Measurements from ENCODE around the gene SVOP.

SVOP gene

GRCh38 chr12:108975024-108975593 is 45.8 kb downstream of the SVOP start:
- DNase-seq, result no peak

- DNase-seq, result no peak
Observed at GRCh38 chr12:108973629-108974152, 47.2 kb downstream of the SVOP start.

- DNase-seq, result no peak
Observed at GRCh38 chr12:108972358-108972757, 48.5 kb downstream of the SVOP start.

- no peak for DNase-seq
Observed at GRCh38 chr12:108969622-108970021, 51.2 kb downstream of the SVOP start.

- no peak for DNase-seq
Observed at GRCh38 chr12:108967869-108968540, 52.9 kb downstream of the SVOP start.

- peak in 2 of 14 donors; percentile 9 to 93 for DNase-seq
Observed at GRCh38 chr12:108966378-108967151, 54.3 kb downstream of the SVOP start.

- DNase-seq, result no peak
Observed at GRCh38 chr12:108965886-108966285, 55.0 kb downstream of the SVOP start.

GRCh38 chr12:108964371-108965352 is 56.2 kb downstream of the SVOP start:
- DNase-seq, result no peak

GRCh38 chr12:108962256-108962655 is 58.6 kb downstream of the SVOP start:
- DNase-seq, result no peak

GRCh38 chr12:108959748-108960655 is 60.9 kb downstream of the SVOP start:
- DNase-seq, result no peak

GRCh38 chr12:108955225-108955835 is 65.5 kb downstream of the SVOP start:
- DNase-seq, result peak in 1 of 14 donors; percentile 64

GRCh38 chr12:108950991-108951739 is 69.7 kb downstream of the SVOP start:
- peak in 13 of 14 donors; percentile 5 to 85 (median 34) for DNase-seq

- no peak for DNase-seq
Observed at GRCh38 chr12:108949976-108950375, 70.9 kb downstream of the SVOP start.

- DNase-seq, result no peak
Observed at GRCh38 chr12:108948367-108948766, 72.5 kb downstream of the SVOP start.

GRCh38 chr12:108947097-108947496 is 73.8 kb downstream of the SVOP start:
- DNase-seq, result no peak

GRCh38 chr12:108940138-108940537 is 80.7 kb downstream of the SVOP start:
- no peak for DNase-seq

GRCh38 chr12:108939594-108939993 is 81.3 kb downstream of the SVOP start:
- DNase-seq, result no peak

- DNase-seq, result no peak
Observed at GRCh38 chr12:108938247-108938924, 82.5 kb downstream of the SVOP start.

- DNase-seq, result no peak
Observed at GRCh38 chr12:108935159-108935763, 85.6 kb downstream of the SVOP start.

Measured in C1 segment of cervical spinal cord (tissue), 14 donors.